T-cell (primary cell): ENCODE measurements around the gene RUFY3. TPM values are rescaled to one million over a fixed set of nuclear protein-coding genes. Genes with fewer than 3 reads are reported as not detected.
"Not testable (repeated sequence)": the region's sequence is repeated elsewhere in the genome, so short reads cannot be mapped to it uniquely, and the experiment has no call there.

Source experiments
- ATAC-seq, 4 experiments: fragments of 200-7000 bp in 3 of 4; fragments of 150-1000 bp in 1 of 4; cut with Tn5 transposase; replicated peaks in 1 of 4; 1 replicate in 3 of 4; 2 replicates in 1 of 4; pipeline ENCODE4 v1.10.0; 2021; ENCODE audit warnings: moderate library complexity in 3 of 4, mild to moderate bottlenecking in 2 of 4, moderate number of reproducible peaks in 1 of 4
- CTCF ChIA-PET, 2 donors: fragments of 300-600 bp; sonication (Branson Sonifier 250); formaldehyde crosslinking; loops; one replicate each; lab custom pipeline; 2022; ENCODE audit warnings: antibody characterized with exemption in 2 of 2; lab: Charles Lee
- POLR2A ChIA-PET, 2 donors: fragments of 300-600 bp; sonication (Branson Sonifier 250); formaldehyde crosslinking; loops; one replicate each; lab custom pipeline; 2022; ENCODE audit warnings: antibody characterized with exemption in 2 of 2; lab: Charles Lee
- DNase-seq, 35 experiments: peaks; one replicate each; pipeline versions ENCODE4 v3.0.0 to v3.0.0-alpha.2; 2013 to 2023
- H3K27ac ChIP-seq: one replicate; pipeline ENCODE4 v1.5.1; 2013; ENCODE audit warnings: low read length
- H3K27me3 ChIP-seq, 2 experiments: replicated peaks in 1 of 2; 1 replicate in 1 of 2; 2 replicates in 1 of 2; pipeline versions ENCODE4 v1.6.1 to v1.7.0; 2013; ENCODE audit warnings: low read length in 1 of 2, mixed read lengths in 1 of 2; ENCODE audit not compliant: control insufficient read depth in 2 of 2, insufficient read depth in 2 of 2; ENCODE audit errors: extremely low read depth in 1 of 2
- H3K36me3 ChIP-seq, 2 donors: 1 replicate in 1 of 2; 2 replicates in 1 of 2; pipeline versions ENCODE4 v1.6.1 to v1.7.0; 2013; ENCODE audit warnings: low read length in 1 of 2; ENCODE audit not compliant: control insufficient read depth in 2 of 2, insufficient read depth in 1 of 2; ENCODE audit errors: extremely low read depth in 1 of 2
- H3K4me1 ChIP-seq, 2 experiments: 1 replicate in 1 of 2; 2 replicates in 1 of 2; pipeline versions ENCODE4 v1.6.1 to v1.7.0; 2013; ENCODE audit warnings: low read length in 2 of 2, mixed read lengths in 1 of 2; ENCODE audit not compliant: insufficient read depth in 2 of 2, control insufficient read depth in 1 of 2; ENCODE audit errors: extremely low read depth in 1 of 2
- H3K4me3 ChIP-seq, 2 donors: 1 replicate in 1 of 2; 2 replicates in 1 of 2; pipeline versions ENCODE4 v1.5.1 to v1.7.0; 2013; ENCODE audit warnings: mild to moderate bottlenecking in 2 of 2, low read length in 1 of 2, moderate library complexity in 1 of 2; ENCODE audit not compliant: control insufficient read depth in 1 of 2; ENCODE audit errors: extremely low read depth in 1 of 2
- H3K9me3 ChIP-seq: 2 replicates; pipeline ENCODE4 v1.7.0; 2013
- H3K27ac Mint-ChIP-seq, 2 donors: one replicate each; pipeline ENCODE4 v1.8.0; 2020 to 2021; ENCODE audit warnings: mild to moderate bottlenecking in 2 of 2, mixed read lengths in 2 of 2
- H3K27me3 Mint-ChIP-seq, 2 donors: one replicate each; pipeline ENCODE4 v1.8.0; 2021 to 2022; ENCODE audit warnings: mixed read lengths in 2 of 2
- H3K36me3 Mint-ChIP-seq: one replicate; pipeline ENCODE4 v1.8.0; 2021; ENCODE audit warnings: mixed read lengths
- H3K4me1 Mint-ChIP-seq, 3 donors: one replicate each; pipeline ENCODE4 v1.8.0; 2020 to 2022; ENCODE audit warnings: mixed read lengths in 3 of 3, mild to moderate bottlenecking in 1 of 3
- H3K4me3 Mint-ChIP-seq, 3 donors: one replicate each; pipeline ENCODE4 v1.8.0; 2020 to 2022; ENCODE audit warnings: mild to moderate bottlenecking in 3 of 3, mixed read lengths in 3 of 3, moderate library complexity in 3 of 3
- H3K9me3 Mint-ChIP-seq, 3 donors: one replicate each; pipeline ENCODE4 v1.8.0; 2020 to 2022; ENCODE audit warnings: mixed read lengths in 3 of 3
- WGBS: methylation state at CpG from one replicate; pipeline ENCODE4 v1.1.5; 2013; ENCODE audit warnings: missing lambda C conversion rate; ENCODE audit not compliant: insufficient coverage; 5-methylcytosine and 5-hydroxymethylcytosine counted together
- total RNA-seq, 35 experiments: library from RNA in 6 of 35; stranded (reverse) in 6 of 35; fragments of 120-200 nt in 1 of 35; gene quantifications; one replicate each; pipeline versions ENCODE4 v1.2.1 to v1.2.4 and lab custom pipeline; 2013 to 2026

The RUFY3 gene
- total RNA-seq, 5 donors from 2014 or later (not counting 1 experiment from before 2014, with no cell fraction given), result 29.8 to 34.1 (median 33.3) TPM

DNA sequence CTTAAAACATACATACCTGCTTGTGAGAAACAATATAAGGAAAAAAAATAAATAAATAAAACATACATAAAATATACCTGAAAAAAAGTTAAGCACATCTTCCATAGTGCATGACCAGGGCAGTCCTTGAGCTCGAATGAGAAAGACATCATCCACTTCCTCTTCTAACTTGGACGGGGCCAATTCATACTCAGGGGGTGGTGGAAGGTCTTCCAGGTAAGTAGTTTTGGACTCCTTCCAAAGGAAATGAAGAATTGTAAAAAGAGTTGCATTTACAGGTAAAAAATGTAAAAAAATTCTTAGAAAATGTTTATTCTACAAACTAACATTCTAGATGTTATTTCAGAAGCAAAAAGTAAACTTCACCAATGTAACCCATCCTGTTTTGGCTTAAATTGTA is 114.3 kb downstream of the RUFY3 start:
- POLR2A ChIA-PET, result interaction anchor here (0.6 kb wide), 2 partner anchors 18 to 160 kb away, joined by 3 read pairs; no protein-coding TSS in a partner anchor

DNA sequence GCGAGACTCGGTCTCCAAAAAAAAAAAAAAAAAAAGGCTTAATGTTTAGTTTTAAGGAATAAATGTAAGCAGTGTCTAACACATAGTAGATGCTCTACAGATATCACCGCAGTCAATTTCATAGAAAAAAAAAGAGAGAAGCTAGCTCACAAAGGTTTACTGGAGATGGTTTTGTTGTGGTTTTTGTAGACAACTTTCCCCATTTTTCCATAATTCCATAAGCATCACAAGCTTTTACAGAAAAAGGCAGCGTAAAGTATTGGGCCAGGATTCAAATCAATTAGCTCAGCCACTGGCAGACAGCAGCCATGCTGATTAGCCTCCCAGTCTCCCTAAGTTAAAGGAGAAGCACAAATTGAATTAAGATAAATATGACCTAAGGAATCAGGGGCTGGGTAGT is 116.4 kb downstream of the RUFY3 start:
- Histone ChIP-seq H3K4me1 (peaks cover 13 to 32% of the 10 kb centered on the region in 2 experiments), H3K27ac (peak overlapping the region; percentile 74), H3K36me3 (peaks cover 0 to 17% of the 10 kb centered on the region in 2 donors), H3K27me3 (no peaks in the 10 kb centered on the region), H3K4me3 (peak overlapping the region; percentile 70 to 76), H3K9me3 (no peaks in the 10 kb centered on the region)
- peaks cover 28 to 46% (median 30%) of the 10 kb centered on the region in 3 donors for H3K4me1 Mint-ChIP-seq
- WGBS, result no CpG with 5 or more reads among the region's 4 CpGs
- peak overlapping the region; percentile 96 to 97 for H3K27ac Mint-ChIP-seq
- ChIA-PET CTCF (interaction anchor here in 1 of 2 donors (1.5 to 1.9 kb wide), 2 partner anchors 103 to 134 kb away, joined by 4 to 10 read pairs; no protein-coding TSS in a partner anchor), POLR2A (interaction anchor here (0.6 to 0.7 kb wide), 4 partner anchors 71 to 1444 kb away, joined by 3 to 10 read pairs (median 8); no protein-coding TSS in a partner anchor)
- DNase-seq (no peak), ATAC-seq (no peak)
- H3K36me3 Mint-ChIP-seq, result peaks cover 18% of the 10 kb centered on the region
- H3K4me3 Mint-ChIP-seq, result peak overlapping the region; percentile 93 to 97 (median 97)
- no peaks in the 10 kb centered on the region for H3K27me3 Mint-ChIP-seq
- H3K9me3 Mint-ChIP-seq, result no peaks in the 10 kb centered on the region

More for the DNA sequence above, 114.3 kb downstream of the RUFY3 start:
- Mint-ChIP-seq H3K4me1 (peaks cover 31 to 44% (median 37%) of the 10 kb centered on the region in 3 donors), H3K27ac (no peak overlapping the region), H3K36me3 (peaks cover 33% of the 10 kb centered on the region), H3K4me3 (peak overlapping the region in 2 of 3 donors; percentile 93 to 97), H3K27me3 (no peaks in the 10 kb centered on the region), H3K9me3 (no peaks in the 10 kb centered on the region)
- Histone ChIP-seq H3K9me3 (no peaks in the 10 kb centered on the region), H3K27ac (no peak overlapping the region), H3K36me3 (peaks cover 0 to 37% of the 10 kb centered on the region in 2 donors), H3K4me3 (no peak overlapping the region), H3K27me3 (no peaks in the 10 kb centered on the region), H3K4me1 (peaks cover 13 to 32% of the 10 kb centered on the region in 2 experiments)
- CTCF ChIA-PET, result interaction anchor here in 1 of 2 donors (0.7 to 1.5 kb wide), 2 partner anchors 8 to 132 kb away, joined by 3 read pairs; no protein-coding TSS in a partner anchor
- WGBS, result no CpG with 5 or more reads among the region's 2 CpGs
- ATAC-seq, result no peak
- no peak for DNase-seq

DNA sequence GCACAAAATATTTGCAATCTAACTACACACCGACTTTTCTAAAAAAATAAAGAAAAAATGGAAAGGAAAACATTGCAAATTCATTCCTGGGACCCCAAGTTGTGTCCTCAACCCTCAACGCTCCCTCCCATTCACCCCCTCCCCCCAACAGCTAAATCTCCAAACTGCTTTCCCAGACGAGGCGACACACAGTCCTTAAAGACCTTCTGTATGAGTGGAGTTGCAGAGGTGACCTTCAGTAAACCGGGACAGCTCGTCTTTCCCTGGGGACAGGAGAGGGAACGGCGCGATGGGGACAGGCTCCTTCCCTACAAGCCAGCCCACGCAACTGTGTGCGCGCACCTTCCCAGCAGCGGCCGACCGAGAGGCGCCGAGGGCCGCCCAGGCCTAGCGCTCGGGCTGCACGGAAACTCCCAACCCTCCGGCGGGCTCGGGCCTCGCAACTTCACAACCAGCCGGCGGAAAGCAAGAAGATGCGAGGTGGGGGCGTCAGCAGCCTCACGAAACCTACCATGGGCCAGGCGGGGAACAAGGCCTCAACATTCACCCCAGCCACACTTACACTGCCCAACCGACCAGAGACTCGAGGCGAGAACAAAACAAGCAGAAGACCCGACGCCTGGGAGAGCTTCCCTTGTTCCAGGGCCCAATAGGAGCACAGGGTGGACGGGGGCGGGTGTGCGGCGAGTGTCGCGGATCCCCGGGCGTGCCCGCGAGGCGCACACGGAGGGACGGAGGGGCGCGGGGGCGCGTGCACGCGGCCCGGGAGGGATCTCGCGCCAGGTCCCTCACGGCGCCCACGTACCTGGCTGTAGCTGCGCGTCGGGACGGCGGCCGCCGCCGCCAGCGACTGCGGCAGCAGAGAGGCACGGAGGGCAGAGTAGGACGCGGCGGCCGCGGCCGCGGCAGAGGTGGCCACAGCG is 117.2 kb downstream of the RUFY3 start:
- peaks cover 13 to 32% of the 10 kb centered on the region in 2 experiments for H3K4me1 ChIP-seq
- peak overlapping the region; percentile 74 for H3K27ac ChIP-seq
- POLR2A ChIA-PET, result interaction anchor here (0.5 to 0.7 kb wide), 11 partner anchors 10 to 1443 kb away, joined by 3 to 9 read pairs (median 6); no protein-coding TSS in a partner anchor
- peaks cover 13% of the 10 kb centered on the region for H3K36me3 Mint-ChIP-seq
- H3K9me3 Mint-ChIP-seq, result no peaks in the 10 kb centered on the region
- H3K4me3 Mint-ChIP-seq, result peak overlapping the region; percentile 93 to 97 (median 97)
- H3K27me3 ChIP-seq, result no peaks in the 10 kb centered on the region
- H3K4me3 ChIP-seq, result peak overlapping the region; percentile 70 to 76
- H3K27me3 Mint-ChIP-seq, result no peaks in the 10 kb centered on the region
- DNase-seq (peak; percentile 34 to 79 (median 59)), ATAC-seq (peak; percentile 56 to 65 (median 60))
- H3K27ac Mint-ChIP-seq, result peak overlapping the region; percentile 96 to 97
- CTCF ChIA-PET, result interaction anchor here (0.6 to 1.9 kb wide), 3 partner anchors 104 to 156 kb away, joined by 4 to 10 read pairs (median 7); no protein-coding TSS in a partner anchor
- H3K36me3 ChIP-seq, result peaks cover 0 to 11% of the 10 kb centered on the region in 2 donors
- no peaks in the 10 kb centered on the region for H3K9me3 ChIP-seq
- peaks cover 21 to 44% (median 27%) of the 10 kb centered on the region in 3 donors for H3K4me1 Mint-ChIP-seq
- WGBS, result under 1% methylated on average over 76 of the region's 80 CpGs

DNA sequence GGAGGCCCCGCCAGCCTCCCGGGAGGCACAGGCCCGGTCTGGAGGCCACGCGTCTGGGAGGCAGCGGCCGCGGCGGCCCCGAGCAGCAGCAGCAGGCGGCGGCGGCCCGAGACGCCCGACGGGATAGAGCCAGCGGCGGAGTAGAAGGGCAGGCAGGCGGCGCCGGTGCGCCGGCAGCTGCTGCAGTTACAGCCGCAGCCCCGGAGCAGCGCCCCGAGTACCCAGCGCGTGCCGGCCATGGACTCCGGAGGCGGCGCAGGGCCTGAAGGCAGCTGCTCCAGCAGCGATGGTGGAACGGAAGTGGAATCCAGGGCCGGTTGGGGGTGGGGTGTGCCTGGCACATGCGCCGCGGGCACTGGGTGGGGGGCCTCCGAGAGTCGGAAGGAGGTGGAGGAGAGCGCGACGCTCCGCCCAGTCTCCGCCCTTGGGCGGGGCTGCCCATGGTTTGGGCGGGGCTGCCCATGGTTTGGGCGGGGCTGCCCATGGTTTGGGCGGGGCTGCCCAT is 117.9 kb downstream of the RUFY3 start, which contains the start of gene GRSF1:
Gene GRSF1, minus strand, starts transcription at position 302 of the 505 bp plus-strand sequence. Its CDS starts 63 bp downstream, at position 239.
- Histone ChIP-seq H3K4me3 (peak within 1 kb of the TSS; percentile 70 to 76), H3K36me3 (peaks cover 0 to 11% of the 10 kb centered on the region in 2 donors), H3K4me1 (peaks cover 13 to 35% of the 10 kb centered on the region in 2 experiments), H3K9me3 (no peaks in the 10 kb centered on the region), H3K27ac (peak within 1 kb of the TSS; percentile 74), H3K27me3 (no peaks in the 10 kb centered on the region)
- Mint-ChIP-seq H3K4me1 (peaks cover 20 to 46% (median 24%) of the 10 kb centered on the region in 3 donors), H3K9me3 (no peaks in the 10 kb centered on the region), H3K4me3 (peak within 1 kb of the TSS; percentile 93 to 97 (median 97)), H3K27me3 (no peaks in the 10 kb centered on the region), H3K27ac (peak within 1 kb of the TSS; percentile 96 to 97), H3K36me3 (peaks cover 11% of the 10 kb centered on the region)
- peak; percentile 84 to 97 (median 94) for DNase-seq
- 0% methylated on average over 37 of the region's 51 CpGs for WGBS
- ChIA-PET CTCF (interaction anchor here in 1 of 2 donors (1.5 to 1.9 kb wide), 2 partner anchors 104 to 136 kb away, joined by 4 to 10 read pairs; no protein-coding TSS in a partner anchor), POLR2A (interaction anchor here (0.5 to 0.6 kb wide), 3 partner anchors 11 to 161 kb away, joined by 4 to 8 read pairs (median 4); no protein-coding TSS in a partner anchor)
- peak; percentile 89 to 93 (median 90) for ATAC-seq

DNA sequence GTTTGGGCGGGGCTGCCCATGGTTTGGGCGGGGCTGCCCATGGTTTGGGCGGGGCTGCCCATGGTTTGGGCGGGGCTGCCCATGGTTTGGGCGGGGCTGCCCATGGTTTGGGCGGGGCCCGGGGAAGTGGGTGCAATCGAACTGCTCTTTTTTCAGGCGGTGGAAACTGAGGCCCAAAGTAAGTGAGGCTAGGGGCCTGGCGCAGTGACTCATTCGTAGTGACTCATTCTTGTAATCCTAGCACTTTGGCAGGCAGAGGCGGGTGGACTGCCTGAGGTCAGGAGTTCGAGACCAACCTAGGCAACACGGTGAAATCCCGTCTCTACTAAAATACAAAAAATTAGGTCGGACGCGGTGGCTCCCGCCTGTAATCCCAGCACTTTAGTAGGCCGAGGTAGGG is 118.4 kb downstream of the RUFY3 start:
- DNase-seq, result peak in 27 of 35 experiments; percentile 9 to 71 (median 43)

More for the DNA sequence above, 118.4 kb downstream of the RUFY3 start:
- H3K4me1 Mint-ChIP-seq, result peaks cover 16 to 43% (median 22%) of the 10 kb centered on the region in 3 donors
- H3K36me3 Mint-ChIP-seq, H3K27me3 Mint-ChIP-seq, POLR2A ChIA-PET, H3K36me3 ChIP-seq, H3K27me3 ChIP-seq, H3K9me3 Mint-ChIP-seq, H3K9me3 ChIP-seq, CTCF ChIA-PET: not testable (repeated sequence)
- peak overlapping the region; percentile 65 to 93 (median 71) for H3K4me3 Mint-ChIP-seq
- Histone ChIP-seq H3K4me1 (peaks cover 13 to 35% of the 10 kb centered on the region in 2 experiments), H3K27ac (peak overlapping the region; percentile 45), H3K4me3 (peak overlapping the region in 1 of 2 donors; percentile 11)
- peak in 2 of 4 experiments; percentile 2 to 6 for ATAC-seq
- WGBS, result 47% methylated on average over 10 of the region's 20 CpGs
- peak overlapping the region; percentile 83 to 84 for H3K27ac Mint-ChIP-seq
